ENCODE measurements around the gene ISG15.
"Not testable (repeated sequence)": the region's sequence is repeated elsewhere in the genome, so short reads cannot be mapped to it uniquely, and the experiment has no call there.

ISG15 gene

DNA sequence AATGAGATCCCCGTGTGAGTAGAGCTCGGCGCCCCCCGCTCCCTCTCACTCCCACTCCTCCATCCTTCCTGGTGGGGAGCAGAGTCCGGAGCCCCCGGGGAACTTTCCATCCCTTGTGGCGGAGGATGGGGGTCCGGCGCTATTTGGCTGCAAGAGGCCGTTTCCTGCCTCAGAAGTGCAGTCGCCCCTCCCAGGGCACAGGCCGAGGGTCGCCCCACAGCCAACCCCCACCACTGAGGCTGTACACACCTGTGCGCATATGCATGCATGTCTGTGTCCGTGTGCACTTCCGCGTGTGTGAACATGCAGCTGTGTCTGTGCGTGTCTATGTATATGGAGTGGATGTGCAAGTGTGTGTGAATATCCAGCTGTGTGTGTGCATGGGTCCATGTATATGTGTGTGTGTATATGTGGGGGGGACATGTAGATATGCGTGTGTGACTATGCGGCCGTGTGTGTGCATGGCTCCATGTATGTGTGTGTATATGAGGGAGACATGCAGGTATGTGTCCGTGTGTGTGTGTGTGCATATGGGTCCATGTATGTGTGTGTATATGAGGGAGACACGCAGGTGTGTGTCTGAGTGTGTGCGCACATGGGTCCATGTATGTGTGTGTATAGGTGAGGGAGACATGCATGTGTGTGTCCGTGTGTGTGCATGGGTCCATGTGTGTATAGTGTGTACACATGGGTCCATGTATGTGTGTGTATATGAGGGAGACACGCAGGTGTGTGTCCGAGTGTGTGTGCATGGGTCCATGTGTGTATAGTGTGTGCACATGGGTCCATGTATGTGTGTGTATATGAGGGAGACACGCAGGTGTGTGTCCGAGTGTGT, 38.9 kb downstream of the ISG15 start:
- TF ChIP-seq, protein P1, sequence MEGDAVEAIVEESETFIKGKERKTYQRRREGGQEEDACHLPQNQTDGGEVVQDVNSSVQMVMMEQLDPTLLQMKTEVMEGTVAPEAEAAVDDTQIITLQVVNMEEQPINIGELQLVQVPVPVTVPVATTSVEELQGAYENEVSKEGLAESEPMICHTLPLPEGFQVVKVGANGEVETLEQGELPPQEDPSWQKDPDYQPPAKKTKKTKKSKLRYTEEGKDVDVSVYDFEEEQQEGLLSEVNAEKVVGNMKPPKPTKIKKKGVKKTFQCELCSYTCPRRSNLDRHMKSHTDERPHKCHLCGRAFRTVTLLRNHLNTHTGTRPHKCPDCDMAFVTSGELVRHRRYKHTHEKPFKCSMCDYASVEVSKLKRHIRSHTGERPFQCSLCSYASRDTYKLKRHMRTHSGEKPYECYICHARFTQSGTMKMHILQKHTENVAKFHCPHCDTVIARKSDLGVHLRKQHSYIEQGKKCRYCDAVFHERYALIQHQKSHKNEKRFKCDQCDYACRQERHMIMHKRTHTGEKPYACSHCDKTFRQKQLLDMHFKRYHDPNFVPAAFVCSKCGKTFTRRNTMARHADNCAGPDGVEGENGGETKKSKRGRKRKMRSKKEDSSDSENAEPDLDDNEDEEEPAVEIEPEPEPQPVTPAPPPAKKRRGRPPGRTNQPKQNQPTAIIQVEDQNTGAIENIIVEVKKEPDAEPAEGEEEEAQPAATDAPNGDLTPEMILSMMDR (IDR thresholded peaks at IDR 0.05; ENCODE audit: insufficient read depth, low read depth, low read length, missing control alignments), result no peak
- no peak overlapping the region for H3K4me3 ChIP-seq (ENCODE audit: low read depth, low read length)
- no peak for DNase-seq (ENCODE audit: low read depth)

DNA sequence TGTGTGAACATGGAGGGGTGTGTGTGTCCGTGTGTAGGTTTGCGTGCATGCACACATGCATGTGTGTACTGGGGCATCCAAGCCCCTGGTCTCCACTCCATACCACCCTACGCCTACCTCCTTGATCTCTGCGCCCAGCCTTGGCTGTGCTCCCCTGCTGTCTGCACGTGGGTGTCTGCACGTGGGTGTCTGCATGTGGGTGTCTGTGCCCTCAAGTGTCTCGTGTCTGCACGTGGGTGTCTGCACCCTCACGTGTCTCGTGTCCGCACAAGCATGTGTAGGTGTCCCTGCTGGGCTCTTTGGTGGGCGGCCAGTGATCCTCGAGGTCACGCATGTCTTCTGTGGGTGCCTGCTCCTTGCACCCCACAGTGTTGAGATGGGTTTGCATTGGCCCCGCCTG, 39.7 kb downstream of the ISG15 start:
- no peak overlapping the region for H3K4me3 ChIP-seq (ENCODE audit: low read depth, low read length)
- no peak for DNase-seq (ENCODE audit: low read depth)
- TF ChIP-seq, protein P1 (IDR thresholded peaks at IDR 0.05; ENCODE audit: insufficient read depth, low read depth, low read length, missing control alignments), result no peak

DNA sequence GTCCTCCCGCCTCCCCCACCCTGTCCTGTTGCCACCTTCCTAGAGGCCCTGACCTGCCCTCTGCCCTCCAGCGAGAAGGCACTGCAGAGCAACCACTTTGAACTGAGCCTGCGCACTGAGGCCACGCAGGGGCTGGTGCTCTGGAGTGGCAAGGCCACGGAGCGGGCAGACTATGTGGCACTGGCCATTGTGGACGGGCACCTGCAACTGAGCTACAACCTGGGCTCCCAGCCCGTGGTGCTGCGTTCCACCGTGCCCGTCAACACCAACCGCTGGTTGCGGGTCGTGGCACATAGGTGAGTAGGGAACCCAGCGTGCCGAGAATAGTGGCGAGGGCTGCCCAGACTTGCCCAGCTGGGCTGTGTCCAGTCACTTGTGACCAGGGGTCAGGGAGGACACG, 40.4 kb downstream of the ISG15 start:
- DNase-seq (ENCODE audit: low read depth), result no peak

DNA sequence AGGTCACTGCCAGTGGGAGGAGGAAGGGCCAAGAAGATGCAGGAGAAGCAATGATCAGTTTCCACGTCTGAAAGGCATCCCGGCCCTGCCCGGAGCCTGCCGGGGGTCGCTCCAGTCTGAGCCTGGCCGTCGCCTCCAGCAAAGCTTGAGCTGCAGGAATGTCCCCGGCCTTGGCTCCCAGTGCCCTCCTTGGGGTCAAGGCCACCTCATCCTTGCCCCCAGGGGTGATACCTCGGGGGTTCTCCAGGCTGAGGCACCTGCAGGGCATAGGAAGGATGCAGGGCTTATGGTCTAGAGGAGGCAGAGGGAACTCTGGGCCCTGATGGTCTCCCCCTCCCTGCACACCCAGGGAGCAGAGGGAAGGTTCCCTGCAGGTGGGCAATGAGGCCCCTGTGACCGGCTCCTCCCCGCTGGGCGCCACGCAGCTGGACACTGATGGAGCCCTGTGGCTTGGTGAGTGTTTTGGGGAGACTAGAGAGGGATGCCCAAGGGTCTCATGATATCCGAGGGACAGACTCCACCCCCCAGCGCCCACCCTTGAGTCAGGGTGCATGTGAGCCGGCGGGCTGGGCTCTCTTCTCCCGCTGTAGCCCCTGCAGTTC, 40.9 kb downstream of the ISG15 start:
- no peak overlapping the region for H3K4me3 ChIP-seq (ENCODE audit: low read depth, low read length)
- DNase-seq (ENCODE audit: low read depth), result no peak

More for the DNA sequence above, 40.4 kb downstream of the ISG15 start:
- H3K4me3 ChIP-seq (ENCODE audit: low read depth, low read length), result no peak overlapping the region
- TF ChIP-seq, protein P1 (IDR thresholded peaks at IDR 0.05; ENCODE audit: insufficient read depth, low read depth, low read length, missing control alignments), result no peak

DNA sequence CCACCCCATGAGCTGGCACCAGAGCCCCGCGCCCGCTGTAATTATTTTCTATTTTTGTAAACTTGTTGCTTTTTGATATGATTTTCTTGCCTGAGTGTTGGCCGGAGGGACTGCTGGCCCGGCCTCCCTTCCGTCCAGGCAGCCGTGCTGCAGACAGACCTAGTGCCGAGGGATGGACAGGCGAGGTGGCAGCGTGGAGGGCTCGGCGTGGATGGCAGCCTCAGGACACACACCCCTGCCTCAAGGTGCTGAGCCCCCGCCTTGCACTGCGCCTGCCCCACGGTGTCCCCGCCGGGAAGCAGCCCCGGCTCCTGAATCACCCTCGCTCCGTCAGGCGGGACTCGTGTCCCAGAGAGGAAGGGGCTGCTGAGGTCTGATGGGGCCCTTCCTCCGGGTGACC, 41.7 kb downstream of the ISG15 start:
- DNase-seq (ENCODE audit: low read depth), result no peak
- no peak overlapping the region for H3K4me3 ChIP-seq (ENCODE audit: low read depth, low read length)
- TF ChIP-seq, protein P1 (IDR thresholded peaks at IDR 0.05; ENCODE audit: insufficient read depth, low read depth, low read length, missing control alignments), result no peak

More for the DNA sequence above, 40.9 kb downstream of the ISG15 start:
- TF ChIP-seq, protein P1 (IDR thresholded peaks at IDR 0.05; ENCODE audit: insufficient read depth, low read depth, low read length, missing control alignments), result no peak

DNA sequence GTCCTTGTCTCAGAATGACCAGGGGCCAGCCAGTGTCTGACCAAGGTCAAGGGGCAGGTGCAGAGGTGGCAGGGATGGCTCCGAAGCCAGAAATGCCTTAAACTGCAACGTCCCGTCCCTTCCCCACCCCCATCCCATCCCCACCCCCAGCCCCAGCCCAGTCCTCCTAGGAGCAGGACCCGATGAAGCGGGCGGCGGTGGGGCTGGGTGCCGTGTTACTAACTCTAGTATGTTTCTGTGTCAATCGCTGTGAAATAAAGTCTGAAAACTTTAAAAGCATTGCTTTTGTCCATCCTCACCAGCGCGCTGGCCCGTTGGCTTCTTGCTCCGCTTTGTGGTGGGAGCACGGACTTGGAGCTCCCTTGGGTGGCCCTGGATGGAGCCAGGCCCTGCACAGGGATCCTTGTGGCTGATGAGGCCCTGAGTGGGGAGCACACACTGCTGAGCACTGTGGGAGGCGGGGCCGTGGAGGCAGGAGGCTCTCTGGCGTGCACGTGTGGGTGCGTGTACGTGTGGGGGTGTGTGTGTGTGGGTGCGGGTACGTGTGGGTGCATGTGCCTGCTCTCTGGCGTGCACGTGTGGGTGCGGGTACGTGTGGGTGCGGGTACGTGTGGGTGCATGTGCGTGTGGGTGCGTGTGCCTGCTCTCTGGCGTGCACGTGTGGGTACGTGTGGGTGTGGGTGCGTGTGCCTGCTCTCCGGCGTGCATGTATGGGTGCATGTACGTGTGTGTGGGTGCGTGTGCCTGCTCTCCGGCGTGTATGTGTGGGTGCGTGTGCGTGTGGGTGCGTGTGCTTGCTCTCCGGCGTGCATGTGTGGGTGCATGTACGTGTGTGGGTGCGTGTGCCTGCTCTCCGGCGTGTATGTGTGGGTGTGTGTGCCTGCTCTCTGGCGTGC, 42.8 kb downstream of the ISG15 start:
- TF ChIP-seq, protein P1 (IDR thresholded peaks at IDR 0.05; ENCODE audit: insufficient read depth, low read depth, low read length, missing control alignments), result no peak
- no peak for DNase-seq (ENCODE audit: low read depth)
- no peak overlapping the region for H3K4me3 ChIP-seq (ENCODE audit: low read depth, low read length)

DNA sequence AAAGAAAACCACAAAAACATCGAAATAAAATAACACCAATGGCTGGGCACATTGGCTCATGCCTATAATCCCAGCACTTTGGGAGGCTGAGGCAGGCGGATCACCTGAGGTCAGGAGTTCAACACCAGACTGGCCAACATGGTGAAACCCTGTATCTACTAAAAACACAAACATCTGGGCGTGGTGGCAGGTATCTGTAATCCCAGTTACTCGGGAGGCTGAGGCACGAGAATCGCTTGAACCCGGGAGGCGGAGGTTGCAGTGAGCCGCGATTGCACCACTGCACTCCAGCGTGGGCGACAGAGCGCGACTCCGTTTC, 44.4 kb downstream of the ISG15 start:
- not testable (repeated sequence) for DNase-seq (ENCODE audit: low read depth); H3K4me3 ChIP-seq (ENCODE audit: low read depth, low read length)
